Esophagus squamous epithelium (tissue), 4 donors: ENCODE results near the gene THAP7.

ENCODE experiments used
- POLR2A ChIP-seq, 4 donors: fragments of 450-650 bp; IDR thresholded peaks; one replicate each; pipeline ENCODE4 v1.6.1; 2017; ENCODE audit warnings: antibody characterized with exemption in 4 of 4, mild to moderate bottlenecking in 4 of 4, moderate library complexity in 3 of 4
- TF ChIP-seq, protein P1 (sequence below), 6 experiments: fragments of 450-650 bp in 4 of 6; fragments of 200-600 bp in 2 of 6; sonication (generic) in 2 of 6; IDR thresholded peaks; one replicate each; pipeline ENCODE4 v1.5.1; 2016 to 2019; ENCODE audit warnings: antibody characterized with exemption in 6 of 6, mild to moderate bottlenecking in 4 of 6, moderate library complexity in 4 of 6

DNA sequence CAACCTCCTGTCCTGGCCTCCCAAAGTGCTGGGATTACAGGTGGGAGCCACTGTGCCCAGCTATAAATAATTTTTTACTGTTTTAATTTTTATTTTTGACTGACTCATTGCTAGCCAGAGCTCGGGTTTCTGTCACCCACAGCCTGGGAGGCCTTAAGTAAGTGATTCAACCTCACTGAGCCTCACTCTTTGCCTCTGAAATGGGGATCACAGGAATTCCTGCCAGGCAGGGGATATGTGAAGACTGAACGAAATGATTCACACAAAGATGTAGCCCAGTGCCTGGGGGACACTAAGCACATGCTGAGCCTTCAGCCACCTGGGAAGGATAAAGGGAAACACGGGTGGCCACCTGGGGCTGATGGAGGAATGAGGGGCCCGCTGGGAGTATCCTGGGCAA, 40.0 kb upstream of the THAP7 start:
- TF ChIP-seq, protein P1, sequence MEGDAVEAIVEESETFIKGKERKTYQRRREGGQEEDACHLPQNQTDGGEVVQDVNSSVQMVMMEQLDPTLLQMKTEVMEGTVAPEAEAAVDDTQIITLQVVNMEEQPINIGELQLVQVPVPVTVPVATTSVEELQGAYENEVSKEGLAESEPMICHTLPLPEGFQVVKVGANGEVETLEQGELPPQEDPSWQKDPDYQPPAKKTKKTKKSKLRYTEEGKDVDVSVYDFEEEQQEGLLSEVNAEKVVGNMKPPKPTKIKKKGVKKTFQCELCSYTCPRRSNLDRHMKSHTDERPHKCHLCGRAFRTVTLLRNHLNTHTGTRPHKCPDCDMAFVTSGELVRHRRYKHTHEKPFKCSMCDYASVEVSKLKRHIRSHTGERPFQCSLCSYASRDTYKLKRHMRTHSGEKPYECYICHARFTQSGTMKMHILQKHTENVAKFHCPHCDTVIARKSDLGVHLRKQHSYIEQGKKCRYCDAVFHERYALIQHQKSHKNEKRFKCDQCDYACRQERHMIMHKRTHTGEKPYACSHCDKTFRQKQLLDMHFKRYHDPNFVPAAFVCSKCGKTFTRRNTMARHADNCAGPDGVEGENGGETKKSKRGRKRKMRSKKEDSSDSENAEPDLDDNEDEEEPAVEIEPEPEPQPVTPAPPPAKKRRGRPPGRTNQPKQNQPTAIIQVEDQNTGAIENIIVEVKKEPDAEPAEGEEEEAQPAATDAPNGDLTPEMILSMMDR (IDR thresholded peaks at IDR 0.05): no peak
- no peak for TF ChIP-seq POLR2A (IDR thresholded peaks at IDR 0.05)
